Activated CD8-positive, alpha-beta memory T cell treated with anti-CD3 and anti-CD28 coated beads, Interleukin-2, amount 50 U/mL, for 4 hours (primary cell): ENCODE data around the gene GFRA4.

Source experiments
- DNase-seq: peaks from one replicate; pipeline ENCODE4 v3.0.0-alpha.2; 2020

Gene GFRA4

DNA sequence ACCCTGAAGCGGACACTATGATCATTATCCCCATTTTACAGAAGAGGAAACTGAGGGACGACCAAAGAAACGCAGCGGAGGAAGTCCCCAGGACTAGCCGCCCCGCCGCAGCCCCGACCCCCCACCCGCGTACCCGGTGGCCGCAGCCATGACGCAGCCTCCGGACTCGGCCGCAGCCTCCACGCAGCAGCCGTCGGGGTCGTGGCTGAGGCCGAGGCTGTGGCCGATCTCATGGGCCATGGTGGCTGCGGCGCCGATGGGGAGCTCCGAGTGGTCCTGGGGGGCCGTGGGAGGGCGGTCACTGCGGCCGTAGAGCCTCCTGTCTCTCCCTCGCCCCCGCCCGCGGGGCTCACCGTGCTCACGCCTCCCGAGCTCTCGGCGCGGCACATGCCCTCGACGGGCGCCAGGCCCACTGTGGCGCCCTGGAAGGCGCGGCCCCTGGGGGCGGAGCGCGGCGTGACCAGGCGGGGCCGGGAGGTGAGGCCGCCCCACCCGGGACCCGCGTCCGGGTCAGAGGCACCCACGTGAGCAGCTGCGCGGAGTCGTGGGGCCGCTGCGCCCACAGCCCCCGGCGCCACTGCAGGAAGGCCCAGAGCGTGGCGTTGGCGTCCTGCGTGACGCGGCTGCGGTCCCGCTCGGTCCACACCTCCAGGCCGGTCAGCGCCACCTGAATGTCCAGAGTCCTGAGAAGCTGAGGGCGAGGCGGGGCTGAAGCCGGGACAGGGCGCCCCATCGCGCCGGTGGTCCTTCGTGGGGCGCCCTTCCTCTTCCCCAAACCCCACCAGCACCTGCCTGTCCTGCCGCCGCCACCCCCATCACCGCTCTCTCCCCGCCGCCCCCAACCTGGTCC lies 10.2 kb upstream of the GFRA4 start:
- no peak for DNase-seq

DNA sequence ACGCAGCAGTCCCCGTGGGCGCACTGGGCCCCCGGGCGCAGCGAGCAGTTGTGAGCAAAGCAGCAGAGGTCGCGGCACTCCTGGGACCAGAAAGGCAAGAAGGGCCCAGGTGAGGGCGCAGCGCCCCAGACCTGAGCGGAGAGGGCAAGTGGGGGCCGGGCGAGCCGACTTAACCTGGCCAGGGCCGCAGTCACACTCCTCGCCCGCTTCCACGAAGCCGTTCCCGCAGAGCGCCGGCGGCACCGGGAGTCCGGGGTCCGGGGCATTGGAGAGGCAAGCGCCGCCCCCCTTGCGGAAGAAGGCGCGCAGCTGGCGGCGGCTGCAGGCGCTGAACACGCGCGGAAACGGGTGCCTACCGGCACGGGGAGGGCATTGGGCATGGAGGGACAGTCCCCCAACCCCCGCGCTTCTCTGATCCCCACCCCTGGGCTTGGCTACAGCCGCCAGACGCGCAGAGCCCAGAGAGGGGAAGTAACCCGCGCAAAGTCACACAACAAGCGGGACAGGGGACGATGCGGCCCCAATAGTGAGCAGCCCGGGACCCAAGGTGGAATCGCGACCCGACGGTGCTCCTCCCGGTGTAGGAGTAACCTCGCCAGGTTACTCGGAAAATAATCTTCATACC lies 9.5 kb upstream of the GFRA4 start:
- no peak for DNase-seq

DNA sequence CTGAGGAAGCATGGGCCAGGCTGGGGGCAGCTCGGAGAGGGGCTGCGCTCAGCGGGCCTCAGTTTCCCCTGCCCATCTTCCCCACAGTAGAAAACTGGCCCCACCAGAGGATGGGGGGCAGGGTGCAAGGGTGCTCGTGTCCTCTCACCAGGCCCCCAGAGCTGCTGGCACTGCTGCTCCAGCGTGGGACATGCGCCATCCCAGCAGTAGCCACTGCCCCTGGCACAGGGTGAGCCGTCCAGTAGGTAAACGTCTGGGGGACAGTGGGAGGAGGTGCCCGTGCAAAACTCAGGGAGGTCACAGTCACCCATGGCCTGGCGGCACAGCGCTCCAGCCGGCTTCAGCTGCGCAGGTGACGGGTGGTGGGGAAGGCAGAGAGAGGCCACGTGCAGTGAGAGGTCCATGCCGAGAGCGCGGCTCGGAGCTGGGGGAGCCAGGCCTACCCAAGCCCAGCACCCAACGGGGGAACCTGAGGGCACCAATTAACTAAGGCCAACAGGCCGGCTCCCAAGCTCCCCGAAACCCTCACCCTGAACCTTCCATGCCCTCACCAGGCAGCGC lies 8.9 kb upstream of the GFRA4 start:
- no peak for DNase-seq

DNA sequence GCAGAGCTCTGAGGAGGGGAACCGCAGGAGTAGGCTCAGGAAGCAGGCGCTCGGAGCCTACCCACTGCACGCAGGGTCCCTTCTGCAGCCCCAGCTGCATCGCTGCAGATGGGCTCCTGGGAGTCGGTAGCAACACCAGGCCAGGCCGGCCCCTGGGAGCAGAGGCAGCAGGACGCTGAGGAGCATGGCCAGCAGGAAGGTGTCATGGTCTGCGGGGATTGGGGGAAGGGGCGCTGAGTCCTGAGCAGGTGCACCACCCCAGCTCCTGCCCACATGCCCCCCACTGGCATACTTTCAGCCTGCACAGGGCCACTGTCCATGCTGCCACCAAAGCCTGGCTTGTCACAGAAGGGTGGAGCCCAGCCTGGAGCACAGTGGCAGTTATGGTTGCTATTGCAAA lies 7.7 kb upstream of the GFRA4 start:
- no peak for DNase-seq

GRCh38 chr20:3670511-3670910 lies 7.3 kb upstream of the GFRA4 start:
- DNase-seq: no peak

DNA sequence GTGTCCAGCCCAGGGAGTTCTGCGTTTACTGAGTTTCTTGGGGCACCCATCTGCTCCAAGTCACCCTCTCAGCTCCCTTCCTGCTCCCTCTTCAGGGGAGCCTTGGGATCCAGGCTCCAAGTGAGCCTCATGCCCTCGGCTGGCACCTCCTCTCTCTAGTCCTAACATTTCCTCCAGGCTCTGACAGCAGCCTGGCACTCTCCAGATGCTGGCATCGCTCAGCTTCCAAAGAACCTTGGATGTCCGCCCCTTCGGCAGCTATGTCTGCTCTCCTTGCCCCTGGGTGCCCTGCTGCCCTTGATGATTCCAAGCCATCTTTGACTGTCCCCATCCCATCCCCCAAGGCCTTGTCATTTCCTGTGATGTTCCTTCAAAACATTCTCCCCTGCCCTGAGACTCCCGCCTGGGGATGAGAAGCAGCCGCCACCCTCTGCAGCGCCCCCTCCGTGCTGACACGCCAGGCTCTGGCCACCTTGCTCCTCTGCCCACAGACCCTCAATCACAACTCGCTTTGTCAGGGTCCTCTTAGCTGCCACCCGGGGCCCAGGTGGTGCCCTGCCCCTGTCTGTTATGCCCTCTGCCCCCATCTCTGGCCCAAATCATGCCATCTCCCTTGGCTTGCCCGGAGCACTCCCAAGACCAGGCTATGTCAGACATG lies 6.6 kb upstream of the GFRA4 start:
- DNase-seq: no peak

- no peak for DNase-seq
Observed at GRCh38 chr20:3667434-3668037, 4.3 kb upstream of the GFRA4 start.

- DNase-seq: no peak
Observed at GRCh38 chr20:3663858-3664257, 659 bp upstream of the GFRA4 start.

DNA sequence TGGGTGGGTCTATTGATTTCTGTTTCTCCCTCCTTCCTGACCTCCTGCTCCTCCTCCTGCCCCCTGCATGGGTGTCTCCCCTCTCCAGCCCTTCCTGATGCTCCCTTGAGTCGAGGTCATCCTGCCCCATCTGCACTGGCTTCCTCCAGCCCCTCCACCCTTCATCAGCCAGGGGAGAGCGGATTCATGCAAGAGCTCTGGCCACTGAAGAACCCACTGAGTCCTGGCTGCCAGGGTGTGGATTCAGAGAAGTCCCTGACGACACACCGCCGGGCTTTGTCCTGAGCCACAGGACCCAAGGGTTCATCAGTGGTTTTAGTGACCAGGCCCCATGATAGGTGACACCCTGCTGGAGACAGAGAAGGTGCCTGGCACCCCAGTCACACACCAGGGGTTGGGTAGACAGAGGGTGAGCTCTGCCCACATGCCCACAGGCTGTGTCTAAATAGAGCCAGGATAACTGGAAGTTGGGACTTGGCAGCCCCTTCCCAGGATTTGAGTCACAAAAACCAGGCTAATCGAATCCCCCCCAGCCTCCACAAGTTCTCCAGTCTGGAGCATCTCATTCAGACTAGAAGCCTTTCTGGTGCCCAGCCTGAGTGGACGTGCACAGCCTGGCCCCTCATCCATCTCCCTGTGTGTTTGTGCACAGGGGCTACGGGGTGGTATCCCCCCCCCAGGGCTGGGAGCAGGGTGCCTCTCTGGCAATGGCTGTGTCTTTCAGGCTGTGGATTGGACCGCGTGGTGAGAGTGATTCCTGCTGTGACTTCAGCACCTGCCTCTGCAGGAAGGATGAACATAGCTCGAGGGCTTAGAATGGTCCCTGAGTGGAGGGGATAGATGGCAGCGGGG lies 1.2 kb downstream of the GFRA4 start:
- DNase-seq: no peak

GRCh38 chr20:3661060-3661813 lies 2.0 kb downstream of the GFRA4 start:
- DNase-seq: no peak

DNA sequence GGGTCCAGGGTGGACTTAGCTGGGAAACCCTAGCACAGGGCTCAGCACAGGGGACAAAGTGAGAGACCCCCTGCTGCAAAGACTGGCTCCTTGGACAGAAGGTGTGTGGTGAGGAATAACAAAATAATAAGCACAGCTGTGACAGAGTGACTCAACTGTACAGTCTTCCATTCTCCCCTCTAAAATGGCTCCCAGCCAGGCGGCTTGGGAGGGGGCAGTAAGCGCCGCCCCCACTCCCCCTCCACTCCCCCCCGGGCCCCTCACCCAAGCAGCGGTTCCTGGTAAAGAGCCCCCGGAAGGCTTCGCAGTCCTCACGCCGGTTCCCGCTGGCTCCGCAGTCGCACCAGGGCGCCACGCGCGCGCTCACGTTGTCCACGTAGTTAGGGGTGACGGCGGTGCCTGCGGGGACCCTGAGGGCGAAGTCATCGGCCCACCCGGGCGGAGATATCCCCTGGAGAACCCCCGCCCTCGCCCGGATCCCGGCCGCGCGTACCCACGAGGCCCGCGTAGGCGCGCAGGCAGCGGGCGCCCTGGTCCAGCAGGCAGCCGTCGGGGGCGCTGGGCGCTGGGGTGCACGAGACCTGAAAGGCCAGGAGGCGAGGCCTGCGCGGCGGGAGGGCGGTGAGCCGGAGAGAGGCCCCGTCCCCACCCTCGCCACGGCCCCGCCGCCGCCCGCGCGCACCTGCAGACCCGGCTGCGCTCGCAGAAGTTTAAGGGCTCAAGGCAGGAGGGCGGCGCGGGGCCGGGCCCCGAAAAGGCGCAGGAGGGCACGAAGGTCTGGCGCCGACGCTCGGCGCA lies 2.7 kb downstream of the GFRA4 start:
- DNase-seq: no peak

GRCh38 chr20:3659492-3660261 lies 3.5 kb downstream of the GFRA4 start:
- DNase-seq: no peak

- no peak for DNase-seq
Observed at GRCh38 chr20:3658716-3659491, 4.3 kb downstream of the GFRA4 start.

DNA sequence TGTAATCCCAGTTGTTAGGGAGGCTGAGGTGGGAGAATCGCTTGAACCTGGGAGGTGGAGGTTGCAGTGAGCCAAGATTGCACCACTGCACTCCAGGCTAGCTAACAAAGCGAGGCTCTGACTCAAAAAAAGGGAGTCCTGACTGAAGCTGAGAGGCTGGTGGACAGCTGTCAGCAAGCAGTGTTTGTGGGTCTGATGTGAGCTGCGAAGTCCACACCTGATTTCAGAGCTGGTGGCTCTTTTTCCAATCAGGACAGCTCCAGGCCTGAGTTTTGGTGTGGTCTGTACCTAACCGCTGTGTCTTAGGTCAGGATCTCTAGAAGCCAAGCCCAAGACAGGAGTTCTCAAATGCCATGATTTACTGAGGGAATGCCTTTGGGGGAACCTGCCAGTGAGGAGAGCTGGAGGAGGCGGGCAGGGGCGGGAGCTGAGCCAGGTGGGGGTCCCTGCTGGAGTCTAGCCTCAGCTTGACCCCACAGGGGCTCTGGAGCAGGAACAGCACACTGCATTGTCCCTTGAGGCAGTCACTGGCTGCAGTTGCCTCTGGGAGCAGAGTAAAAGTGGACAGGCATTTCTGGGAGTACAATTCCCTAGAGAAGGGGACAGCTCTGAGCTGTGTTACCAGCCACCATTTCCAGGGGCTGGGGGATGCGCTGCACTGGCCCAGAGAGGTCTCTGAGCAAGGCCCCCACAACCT lies 5.0 kb downstream of the GFRA4 start:
- no peak for DNase-seq

GRCh38 chr20:3655131-3655405 lies 8.1 kb downstream of the GFRA4 start:
- DNase-seq: no peak

DNA sequence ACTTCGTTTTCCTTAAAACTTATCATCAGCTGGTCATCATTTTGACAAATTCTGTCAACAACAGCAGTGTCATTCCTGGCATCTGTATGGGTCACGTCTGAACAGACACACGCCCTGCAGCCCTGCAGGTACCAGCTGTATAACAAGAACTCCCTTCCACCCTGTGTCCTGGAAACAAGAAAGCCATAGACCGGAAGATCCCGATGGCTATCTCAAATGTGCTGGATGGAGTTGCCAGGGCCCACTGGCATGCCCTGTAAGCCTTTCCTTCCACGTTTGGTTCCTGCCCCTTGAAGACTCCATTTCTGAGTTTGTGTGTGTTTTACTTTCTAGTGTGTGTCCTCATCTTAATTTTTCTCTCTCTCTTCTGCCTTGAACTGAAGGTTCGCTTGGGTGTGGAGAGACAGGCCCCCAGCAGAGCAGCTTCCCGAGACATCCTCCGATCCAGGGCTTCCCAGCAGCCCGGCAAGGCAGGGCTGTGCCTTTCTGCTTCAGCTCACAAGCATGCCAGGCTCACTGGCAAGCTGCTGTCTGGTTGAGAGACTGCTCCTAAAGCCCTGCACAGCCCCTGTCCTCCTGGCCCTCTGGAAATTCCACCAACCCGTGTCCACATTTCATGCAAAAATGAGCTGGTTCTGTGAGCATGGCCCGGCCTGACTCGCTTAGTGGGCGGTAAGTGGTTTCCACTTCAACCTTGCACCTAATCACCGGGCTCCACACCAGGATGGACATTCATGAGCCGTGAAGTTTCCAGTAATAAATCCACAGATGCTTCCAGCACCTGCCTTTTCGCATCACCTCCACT lies 8.7 kb downstream of the GFRA4 start:
- DNase-seq: no peak

- no peak for DNase-seq
Observed at GRCh38 chr20:3653921-3654320, 9.3 kb downstream of the GFRA4 start.
